ENCODE results near the gene RPE65.

GRCh38 chr1:68442006-68442405 is 7.7 kb downstream of the RPE65 start:
- no peak for TF ChIP-seq CTCF (IDR thresholded peaks at IDR 0.05)
- no peak for TF ChIP-seq POLR2A (IDR thresholded peaks at IDR 0.05)
